ENCODE results near the gene PER3. TPM values are rescaled to one million over a fixed set of nuclear protein-coding genes. Genes with fewer than 3 reads are reported as not detected.

Gene PER3
- total RNA-seq, 1 donor from 2014 or later = 3.7 TPM

GRCh38 chr1:7827126-7827955 is 43.2 kb downstream of the PER3 start:
- FAIRE-seq (no peak), DNase-seq (ENCODE audit: low spot score in 2 of 2) (no peak)

GRCh38 chr1:7831458-7831857 is 47.4 kb downstream of the PER3 start:
- FAIRE-seq (no peak), DNase-seq (ENCODE audit: low spot score in 2 of 2) (no peak)

- DNase-seq (ENCODE audit: low spot score in 2 of 2) (no peak), FAIRE-seq (no peak)
Observed at GRCh38 chr1:7833035-7833434, 48.9 kb downstream of the PER3 start.

DNA sequence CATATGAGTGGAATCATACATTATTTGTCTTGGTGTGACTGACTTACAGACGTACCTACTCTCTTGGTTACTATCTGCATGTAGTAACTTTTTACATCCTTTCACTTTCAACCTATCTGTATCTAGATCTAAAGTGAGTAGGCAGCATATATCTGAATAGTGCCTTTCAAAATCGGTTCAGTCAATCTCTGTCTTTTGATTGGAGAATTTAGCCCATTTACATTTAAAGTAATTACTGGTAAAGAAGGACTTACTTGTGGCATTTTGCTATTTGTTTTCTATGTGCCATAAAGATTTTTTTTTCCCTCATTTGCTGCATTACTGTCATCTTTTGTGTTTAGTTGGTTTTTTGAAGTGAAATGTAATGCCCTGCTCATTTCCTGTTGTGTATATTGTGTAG is 54.6 kb downstream of the PER3 start:
- DNase-seq (ENCODE audit: low spot score in 2 of 2) = no peak
- no peak for FAIRE-seq

- no peak for FAIRE-seq
- no peak for DNase-seq (ENCODE audit: low spot score in 2 of 2)
Observed at GRCh38 chr1:7839526-7839925, 55.4 kb downstream of the PER3 start.

DNA sequence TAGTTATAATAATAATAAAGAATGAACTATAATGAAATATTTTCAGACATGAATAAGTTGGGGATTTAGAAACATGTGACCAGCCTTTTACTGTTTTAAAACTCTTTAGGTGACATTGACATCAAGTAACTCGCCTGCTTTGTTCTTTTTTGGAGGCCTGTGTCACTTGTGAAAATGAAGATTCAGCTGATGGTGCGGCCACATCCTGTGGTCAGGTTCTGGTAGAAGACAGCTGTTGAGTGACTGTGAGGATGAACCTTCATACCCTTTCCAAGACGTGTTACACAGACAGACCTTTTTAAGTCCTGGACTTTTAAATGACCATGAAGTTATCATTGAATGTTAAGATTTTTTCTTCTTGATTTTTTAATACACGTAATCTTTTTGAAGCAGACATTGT is 58.4 kb downstream of the PER3 start:
- FAIRE-seq (no peak), DNase-seq (ENCODE audit: low spot score in 2 of 2) (no peak)

GRCh38 chr1:7845761-7846160 is 61.7 kb downstream of the PER3 start:
- no peak for DNase-seq (ENCODE audit: low spot score in 2 of 2)
- FAIRE-seq = no peak

GRCh38 chr1:7846656-7847055 is 62.6 kb downstream of the PER3 start:
- DNase-seq (ENCODE audit: low spot score in 2 of 2) (no peak), FAIRE-seq (no peak)

GRCh38 chr1:7847599-7847998 is 63.5 kb downstream of the PER3 start:
- no peak for DNase-seq (ENCODE audit: low spot score in 2 of 2)
- no peak for FAIRE-seq

DNA sequence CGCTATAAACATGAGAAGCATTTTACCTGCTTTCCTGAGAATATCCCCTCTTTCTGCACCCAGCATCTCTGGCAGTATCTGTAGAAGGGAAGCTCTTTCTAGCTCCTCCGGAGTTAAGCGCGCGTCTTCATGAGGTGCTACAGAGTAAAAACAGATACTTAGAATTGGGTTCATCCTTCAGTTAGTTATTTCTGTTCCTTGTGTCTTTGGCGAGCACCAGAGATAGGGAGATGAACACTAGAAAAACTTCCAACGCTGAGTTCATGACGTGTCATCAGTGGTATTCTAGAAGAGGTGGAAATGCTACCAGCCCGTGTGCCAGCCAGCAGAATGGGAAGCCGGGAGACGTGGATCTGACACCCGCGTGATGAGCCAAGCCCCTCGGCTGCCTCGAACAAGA is 66.7 kb downstream of the PER3 start:
- DNase-seq (ENCODE audit: low spot score in 2 of 2) (no peak), FAIRE-seq (no peak)

DNA sequence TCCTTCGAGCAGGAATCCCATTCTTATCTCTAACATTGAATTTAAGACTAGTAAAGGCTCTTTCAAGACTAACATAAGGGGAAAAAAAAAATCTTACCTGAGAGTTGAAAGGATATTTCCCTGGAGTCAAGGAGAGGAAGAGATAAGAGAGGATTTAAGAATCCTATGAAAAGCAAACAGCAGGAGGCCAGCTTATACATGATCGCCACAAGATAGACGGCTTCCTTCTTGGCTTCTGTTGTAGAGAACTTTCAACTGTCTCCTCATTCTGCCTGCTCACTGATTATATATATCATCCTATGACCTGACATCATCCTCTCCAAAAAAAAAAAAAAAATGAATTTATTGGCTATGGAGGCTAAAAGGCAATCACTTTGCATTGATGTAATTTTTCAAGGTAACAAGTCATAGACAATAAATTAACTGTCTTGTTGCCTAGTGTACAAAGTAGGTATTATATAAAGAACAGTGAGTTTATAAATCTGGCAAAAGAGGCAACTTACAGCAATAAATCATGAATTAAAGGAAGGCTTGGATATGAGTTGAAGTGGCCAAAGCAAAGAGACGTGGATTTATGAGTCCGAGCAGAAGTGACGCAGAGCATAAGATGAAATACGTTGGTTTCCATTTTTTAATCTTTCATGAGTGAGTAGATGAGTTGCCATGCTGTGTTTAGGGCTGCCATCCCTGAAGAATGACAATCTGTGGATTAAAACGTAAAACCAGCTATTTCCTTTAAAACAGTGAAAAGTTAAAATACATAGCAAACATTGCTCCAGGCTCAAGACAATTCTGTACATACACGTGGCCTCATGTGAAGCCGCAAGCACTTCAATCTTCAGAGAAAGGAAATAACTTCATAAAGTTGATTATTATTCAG is 69.0 kb downstream of the PER3 start, which contains the start of gene UTS2:
Gene UTS2 (minus strand): TSS at position 262 of the 880 bp plus-strand sequence. CDS start 62 bp downstream, at position 200.
- FAIRE-seq (no peak), DNase-seq (ENCODE audit: low spot score in 2 of 2) (no peak)

DNA sequence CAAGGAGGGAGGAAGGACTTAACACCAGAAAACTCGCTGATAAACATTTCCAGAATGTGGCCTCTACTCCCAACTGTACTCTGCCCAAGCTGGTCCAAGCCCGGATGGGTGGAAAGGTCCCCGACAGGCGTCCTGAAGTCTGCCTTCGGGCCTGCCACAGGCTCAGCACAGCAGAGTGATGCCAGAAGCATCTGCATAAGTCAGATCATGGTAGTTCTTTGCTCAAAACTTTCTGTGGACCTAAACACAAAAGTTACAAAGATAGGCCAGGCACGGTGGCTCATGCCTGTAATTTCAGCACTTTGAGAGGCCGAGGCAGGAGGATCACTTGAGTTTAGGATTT is 69.6 kb downstream of the PER3 start:
- no peak for FAIRE-seq
- no peak for DNase-seq (ENCODE audit: low spot score in 2 of 2)

- FAIRE-seq (no peak), DNase-seq (ENCODE audit: low spot score in 2 of 2) (no peak)
Observed at GRCh38 chr1:7856345-7856744, 72.3 kb downstream of the PER3 start.

GRCh38 chr1:7857000-7857399 is 72.9 kb downstream of the PER3 start:
- no peak for DNase-seq (ENCODE audit: low spot score in 2 of 2)
- FAIRE-seq = no peak

GRCh38 chr1:7857985-7858384 is 73.9 kb downstream of the PER3 start:
- DNase-seq (ENCODE audit: low spot score in 2 of 2) = no peak
- no peak for FAIRE-seq

GRCh38 chr1:7859406-7859805 is 75.3 kb downstream of the PER3 start:
- no peak for DNase-seq (ENCODE audit: low spot score in 2 of 2)
- FAIRE-seq = no peak

GRCh38 chr1:7860130-7860529 is 76.0 kb downstream of the PER3 start:
- DNase-seq (ENCODE audit: low spot score in 2 of 2) (no peak), FAIRE-seq (no peak)

DNA sequence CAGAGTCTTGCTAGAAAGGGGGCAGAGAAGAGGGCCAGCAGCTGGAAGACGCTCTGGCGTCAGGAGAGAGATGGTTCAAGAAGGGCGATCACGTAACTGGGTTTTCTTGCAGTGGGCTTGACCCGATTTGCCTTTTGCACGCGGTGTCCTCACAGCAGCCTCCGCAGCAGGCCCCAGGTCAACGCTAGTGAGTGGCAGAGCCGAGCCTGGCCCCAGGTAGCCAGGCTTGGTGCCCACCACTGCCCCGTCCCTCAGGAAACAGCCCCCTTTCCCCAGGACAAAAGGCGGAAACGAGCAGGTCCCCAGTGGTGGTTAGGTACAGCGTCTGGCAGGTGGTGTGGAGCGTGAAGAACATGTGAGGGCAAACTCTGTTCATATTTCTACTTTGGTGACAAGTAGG is 77.4 kb downstream of the PER3 start:
- FAIRE-seq (no peak), DNase-seq (ENCODE audit: low spot score in 2 of 2) (no peak)

GRCh38 chr1:7862211-7863060 is 78.3 kb downstream of the PER3 start:
- FAIRE-seq = no peak

DNA sequence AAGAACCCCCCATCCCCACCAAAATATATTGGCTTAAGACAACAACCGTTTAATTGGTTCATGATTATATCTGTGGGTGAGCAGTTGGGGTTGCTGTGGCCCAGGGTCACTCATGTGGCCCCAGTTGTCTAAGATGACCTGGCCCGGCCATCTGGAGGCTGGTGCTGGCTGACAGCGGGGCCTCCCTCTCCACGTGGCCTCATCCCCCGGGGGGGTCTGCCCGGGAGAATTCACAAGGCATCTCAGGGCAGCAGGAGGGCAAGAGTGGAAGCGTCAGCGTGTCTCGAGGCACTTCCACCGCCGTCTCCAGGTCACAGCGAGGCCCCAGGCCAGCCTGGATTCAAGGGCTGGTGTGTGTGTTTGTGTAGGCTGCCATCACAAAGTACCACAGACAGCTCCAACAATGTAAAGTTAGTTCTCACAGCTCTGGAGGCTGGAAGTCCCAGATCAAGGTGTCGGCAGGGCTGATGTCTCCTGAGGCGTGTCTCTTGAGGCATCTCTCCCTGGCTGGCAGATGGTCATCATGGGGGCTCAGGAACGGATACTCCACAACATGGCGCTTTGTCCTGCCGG is 79.8 kb downstream of the PER3 start:
- no peak for DNase-seq (ENCODE audit: low spot score in 2 of 2)
- FAIRE-seq = no peak

More at GRCh38 chr1:7862211-7863060, 78.3 kb downstream of the PER3 start:
- DNase-seq (ENCODE audit: low spot score in 2 of 2) = no peak

All from frontal cortex (tissue), 4 donors.